ENCODE measurements around the gene CDX1. TPM values are rescaled to one million over a fixed set of nuclear protein-coding genes. Genes with fewer than 3 reads are reported as not detected.

Gene CDX1
- total RNA-seq, 1 experiment from 2014 or later: not detected

DNA sequence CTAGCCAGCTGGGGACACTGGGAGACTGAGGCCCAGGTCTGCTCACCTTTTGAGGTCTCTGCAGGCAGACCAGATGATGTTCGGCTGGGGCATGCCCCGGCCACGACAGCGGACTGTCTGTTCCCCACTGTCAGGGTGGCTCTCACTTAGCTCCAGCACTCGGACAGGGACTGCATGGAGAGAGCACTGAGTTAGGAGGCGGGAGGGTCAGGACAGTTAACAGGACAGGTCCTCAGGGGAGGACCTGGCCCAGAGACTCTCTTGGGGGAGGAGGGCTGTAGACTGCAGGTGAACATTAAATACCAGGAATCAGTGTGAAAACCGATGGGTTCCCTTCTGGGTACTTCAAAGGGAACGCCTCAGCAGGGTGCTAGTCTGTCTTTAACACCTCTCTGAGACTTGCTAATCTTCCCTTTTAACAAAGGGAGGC, 36.1 kb upstream of the CDX1 start:
- Mint-ChIP-seq H3K27ac (ENCODE audit: low read depth, unreplicated experiment) (no peak overlapping the region), H3K4me1 (ENCODE audit: insufficient read depth, unreplicated experiment) (peaks cover 25% of the 10 kb centered on the region), H3K27me3 (ENCODE audit: insufficient read depth, unreplicated experiment) (no peaks in the 10 kb centered on the region), H3K9me3 (ENCODE audit: unreplicated experiment) (no peaks in the 10 kb centered on the region), H3K4me3 (ENCODE audit: unreplicated experiment) (no peak overlapping the region), H3K36me3 (ENCODE audit: insufficient read depth, unreplicated experiment) (no peaks in the 10 kb centered on the region)
- POLR2A ChIA-PET: no interaction called here
- DNase-seq (ENCODE audit: unreplicated experiment): no peak
- CTCF ChIA-PET: interaction anchor here (0.6 to 5.3 kb wide), 25 partner anchors 8 to 304 kb away, joined by 3 to 45 read pairs (median 6); no protein-coding TSS in a partner anchor
- intact Hi-C loops (cut with micrococcal nuclease): loop anchor here (1.0 kb wide), 5 partner anchors 31 to 306 kb away; no protein-coding TSS in a partner anchor
- TF ChIP-seq, protein P1, sequence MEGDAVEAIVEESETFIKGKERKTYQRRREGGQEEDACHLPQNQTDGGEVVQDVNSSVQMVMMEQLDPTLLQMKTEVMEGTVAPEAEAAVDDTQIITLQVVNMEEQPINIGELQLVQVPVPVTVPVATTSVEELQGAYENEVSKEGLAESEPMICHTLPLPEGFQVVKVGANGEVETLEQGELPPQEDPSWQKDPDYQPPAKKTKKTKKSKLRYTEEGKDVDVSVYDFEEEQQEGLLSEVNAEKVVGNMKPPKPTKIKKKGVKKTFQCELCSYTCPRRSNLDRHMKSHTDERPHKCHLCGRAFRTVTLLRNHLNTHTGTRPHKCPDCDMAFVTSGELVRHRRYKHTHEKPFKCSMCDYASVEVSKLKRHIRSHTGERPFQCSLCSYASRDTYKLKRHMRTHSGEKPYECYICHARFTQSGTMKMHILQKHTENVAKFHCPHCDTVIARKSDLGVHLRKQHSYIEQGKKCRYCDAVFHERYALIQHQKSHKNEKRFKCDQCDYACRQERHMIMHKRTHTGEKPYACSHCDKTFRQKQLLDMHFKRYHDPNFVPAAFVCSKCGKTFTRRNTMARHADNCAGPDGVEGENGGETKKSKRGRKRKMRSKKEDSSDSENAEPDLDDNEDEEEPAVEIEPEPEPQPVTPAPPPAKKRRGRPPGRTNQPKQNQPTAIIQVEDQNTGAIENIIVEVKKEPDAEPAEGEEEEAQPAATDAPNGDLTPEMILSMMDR (IDR thresholded peaks at IDR 0.05; ENCODE audit: unreplicated experiment): no peak
- BruUV-seq (replicated peaks): no TSS peak

DNA sequence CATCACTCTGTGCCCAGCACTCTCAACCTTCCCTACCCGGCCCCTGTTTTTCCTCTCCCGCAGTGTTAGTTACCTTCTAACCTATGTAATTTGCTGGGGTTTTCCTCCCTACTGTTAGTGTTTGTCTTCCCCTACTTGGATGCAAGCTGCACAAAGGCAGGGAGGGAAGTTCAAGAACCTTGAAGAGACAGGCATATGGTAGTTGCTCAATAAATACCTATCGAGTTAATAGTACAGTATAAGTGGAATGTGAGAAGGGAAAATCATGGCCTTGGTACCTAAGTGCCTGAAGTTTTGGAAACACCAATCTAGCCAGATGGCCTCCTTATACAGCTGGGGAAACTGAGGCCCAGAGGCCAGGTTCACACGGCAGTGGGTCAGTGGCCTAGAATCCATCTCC, 35.1 kb upstream of the CDX1 start:
- no peaks in the 10 kb centered on the region for H3K36me3 Mint-ChIP-seq (ENCODE audit: insufficient read depth, unreplicated experiment)
- TF ChIP-seq, protein P1 (IDR thresholded peaks at IDR 0.05; ENCODE audit: unreplicated experiment): no peak
- DNase-seq (ENCODE audit: unreplicated experiment): no peak
- ChIA-PET CTCF (interaction anchor here (0.5 to 3.2 kb wide), 13 partner anchors 9 to 471 kb away, joined by 3 to 30 read pairs (median 6); no protein-coding TSS in a partner anchor), POLR2A (interaction anchor here (0.6 kb wide), 1 partner anchor 18 kb away, joined by 3 read pairs; no protein-coding TSS in a partner anchor)
- no peaks in the 10 kb centered on the region for H3K27me3 Mint-ChIP-seq (ENCODE audit: insufficient read depth, unreplicated experiment)
- H3K27ac Mint-ChIP-seq (ENCODE audit: low read depth, unreplicated experiment): no peak overlapping the region
- BruUV-seq (replicated peaks): no TSS peak
- no peaks in the 10 kb centered on the region for H3K9me3 Mint-ChIP-seq (ENCODE audit: unreplicated experiment)
- H3K4me1 Mint-ChIP-seq (ENCODE audit: insufficient read depth, unreplicated experiment): peaks cover 25% of the 10 kb centered on the region
- H3K4me3 Mint-ChIP-seq (ENCODE audit: unreplicated experiment): no peak overlapping the region
- intact Hi-C loops (cut with micrococcal nuclease): no loop called here

DNA sequence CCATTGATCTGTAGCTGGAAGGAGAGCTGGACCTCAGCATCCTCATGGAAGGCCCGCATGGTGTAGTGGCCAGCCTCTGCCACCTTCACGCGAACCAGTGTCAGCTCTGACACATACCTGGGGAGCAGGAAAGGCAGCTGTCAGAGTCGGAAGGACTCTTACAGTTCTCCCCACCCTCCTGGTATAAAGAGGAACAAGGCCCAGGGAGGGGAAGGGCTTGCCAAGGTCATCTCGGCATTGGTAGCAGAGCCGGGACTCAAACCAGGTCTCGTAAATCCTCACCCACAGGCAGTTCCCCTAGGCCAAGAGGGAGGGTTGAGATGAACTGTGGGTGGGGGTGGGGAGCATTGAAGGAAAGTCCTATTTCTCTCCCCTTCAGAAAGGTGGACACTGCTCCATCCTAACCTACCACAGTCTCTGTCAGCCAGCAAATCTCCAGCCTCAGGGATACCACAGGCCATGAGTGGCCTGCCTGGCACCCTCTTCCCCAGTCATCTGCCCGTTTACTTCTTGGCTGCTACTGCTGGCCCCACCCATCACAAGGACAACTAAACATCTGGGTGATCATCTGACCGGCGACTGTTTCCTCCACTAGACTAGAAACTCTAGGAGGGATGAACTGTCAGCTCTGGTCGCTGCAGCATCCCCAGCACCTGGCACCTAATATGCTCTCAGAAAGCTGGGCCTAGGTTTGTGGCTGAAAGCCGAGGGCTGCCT, 34.4 kb upstream of the CDX1 start:
- Mint-ChIP-seq H3K9me3 (ENCODE audit: unreplicated experiment) (no peaks in the 10 kb centered on the region), H3K27me3 (ENCODE audit: insufficient read depth, unreplicated experiment) (no peaks in the 10 kb centered on the region), H3K4me1 (ENCODE audit: insufficient read depth, unreplicated experiment) (peaks cover 25% of the 10 kb centered on the region), H3K4me3 (ENCODE audit: unreplicated experiment) (no peak overlapping the region), H3K36me3 (ENCODE audit: insufficient read depth, unreplicated experiment) (no peaks in the 10 kb centered on the region), H3K27ac (ENCODE audit: low read depth, unreplicated experiment) (no peak overlapping the region)
- ChIA-PET CTCF (interaction anchor here (0.5 to 2.9 kb wide), 9 partner anchors 11 to 472 kb away, joined by 3 to 30 read pairs (median 4); no protein-coding TSS in a partner anchor), POLR2A (interaction anchor here (0.6 to 1.3 kb wide), 2 partner anchors 19 to 95 kb away, joined by 3 read pairs; no protein-coding TSS in a partner anchor)
- DNase-seq (ENCODE audit: unreplicated experiment): no peak
- BruUV-seq (replicated peaks): no TSS peak
- TF ChIP-seq, protein P1 (IDR thresholded peaks at IDR 0.05; ENCODE audit: unreplicated experiment): no peak
- intact Hi-C loops (cut with micrococcal nuclease): no loop called here

DNA sequence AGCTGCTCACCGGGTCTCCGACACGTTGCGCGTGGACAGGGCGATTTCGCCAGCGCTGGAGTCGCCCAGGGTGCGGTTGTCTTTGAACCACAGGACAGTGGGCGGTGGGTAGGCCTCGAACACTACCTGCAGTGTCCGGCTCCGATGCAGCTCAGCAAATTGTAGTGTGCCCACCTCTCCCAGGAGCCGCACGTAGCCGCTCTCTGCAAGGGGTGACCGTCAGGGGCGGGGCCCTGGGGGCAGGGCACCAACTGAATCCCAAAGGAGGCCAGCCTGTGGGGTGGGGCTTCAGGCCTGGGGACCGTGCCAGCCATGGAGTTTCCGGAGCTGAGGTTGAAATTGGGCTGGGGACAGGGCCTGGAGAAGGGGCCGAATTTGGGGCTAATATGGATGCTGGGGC, 33.8 kb upstream of the CDX1 start:
- TF ChIP-seq, protein P1 (IDR thresholded peaks at IDR 0.05; ENCODE audit: unreplicated experiment): no peak
- no peaks in the 10 kb centered on the region for H3K9me3 Mint-ChIP-seq (ENCODE audit: unreplicated experiment)
- H3K27ac Mint-ChIP-seq (ENCODE audit: low read depth, unreplicated experiment): no peak overlapping the region
- DNase-seq (ENCODE audit: unreplicated experiment): no peak
- no peaks in the 10 kb centered on the region for H3K27me3 Mint-ChIP-seq (ENCODE audit: insufficient read depth, unreplicated experiment)
- no peak overlapping the region for H3K4me3 Mint-ChIP-seq (ENCODE audit: unreplicated experiment)
- ChIA-PET POLR2A (interaction anchor here (1.3 kb wide), 1 partner anchor 96 kb away, joined by 3 read pairs; no protein-coding TSS in a partner anchor), CTCF (interaction anchor here (0.6 to 1.5 kb wide), 6 partner anchors 10 to 140 kb away, joined by 3 to 11 read pairs (median 4); no protein-coding TSS in a partner anchor)
- peaks cover 28% of the 10 kb centered on the region for H3K4me1 Mint-ChIP-seq (ENCODE audit: insufficient read depth, unreplicated experiment)
- H3K36me3 Mint-ChIP-seq (ENCODE audit: insufficient read depth, unreplicated experiment): no peaks in the 10 kb centered on the region
- no TSS peak for BruUV-seq (replicated peaks)
- intact Hi-C loops (cut with micrococcal nuclease): no loop called here

All from MCF 10A (cell line).